Smooth muscle cell (in vitro differentiated cells): ENCODE measurements around the gene ACOX3. TPM values are rescaled to one million over a fixed set of nuclear protein-coding genes. Genes with fewer than 3 reads are reported as not detected.

ENCODE experiments used
- DNase-seq: peaks from one replicate; lab custom pipeline; 2025; ENCODE audit not compliant: unreplicated experiment; lab: John Stamatoyannopoulos, UW
- H2AFZ ChIP-seq: fragments of 200-600 bp; sonication (generic); 2 replicates; pipeline ENCODE4 v1.6.0; 2016; ENCODE audit warnings: antibody characterized with exemption, low read depth, mild to moderate bottlenecking
- H3F3A ChIP-seq: fragments of 200-600 bp; sonication (generic); 2 replicates; pipeline ENCODE4 v1.6.0; 2017; ENCODE audit warnings: antibody characterized with exemption, low read depth
- H3K27ac ChIP-seq: fragments of 200-600 bp; sonication (generic); 2 replicates; pipeline ENCODE4 v1.5.1; 2016; ENCODE audit warnings: low read depth, mild to moderate bottlenecking
- H3K27me3 ChIP-seq: fragments of 200-600 bp; sonication (generic); 2 replicates; pipeline ENCODE4 v1.6.1; 2016; ENCODE audit warnings: low read depth, mild to moderate bottlenecking
- H3K36me3 ChIP-seq: fragments of 200-600 bp; sonication (generic); 2 replicates; pipeline ENCODE4 v1.5.1; 2016; ENCODE audit warnings: low read depth
- H3K4me1 ChIP-seq: fragments of 200-600 bp; sonication (generic); 2 replicates; pipeline ENCODE4 v1.5.1; 2016; ENCODE audit warnings: low read depth
- H3K4me2 ChIP-seq: fragments of 200-600 bp; sonication (generic); 2 replicates; pipeline ENCODE4 v1.6.0; 2016; ENCODE audit warnings: mild to moderate bottlenecking
- H3K4me3 ChIP-seq: fragments of 200-600 bp; sonication (generic); 2 replicates; pipeline ENCODE4 v1.5.1; 2016; ENCODE audit warnings: mild to moderate bottlenecking
- H3K79me2 ChIP-seq: fragments of 200-600 bp; sonication (generic); 2 replicates; pipeline ENCODE4 v1.6.0; 2016; ENCODE audit warnings: low read depth, mild to moderate bottlenecking
- H3K9ac ChIP-seq: fragments of 200-600 bp; sonication (generic); 2 replicates; pipeline ENCODE4 v1.6.0; 2016; ENCODE audit warnings: low read depth
- H3K9me3 ChIP-seq: fragments of 200-600 bp; sonication (generic); replicated peaks from 2 replicates; pipeline ENCODE4 v1.5.1; 2016; ENCODE audit warnings: low read depth
- H4K20me1 ChIP-seq: fragments of 200-600 bp; sonication (generic); 2 replicates; pipeline ENCODE4 v1.6.0; 2016; ENCODE audit warnings: low read depth
- CTCF ChIP-seq: fragments of 200-600 bp; sonication (generic); IDR thresholded peaks from 2 replicates; pipeline ENCODE4 v1.5.1; 2017; ENCODE audit warnings: borderline replicate concordance, mild to moderate bottlenecking, antibody characterized with exemption; ENCODE audit not compliant: insufficient read depth, poor library complexity, severe bottlenecking
- WGBS: methylation state at CpG from one replicate; pipeline ENCODE4 v1.1.7; 2016; ENCODE audit warnings: low lambda C conversion rate; 5-methylcytosine and 5-hydroxymethylcytosine counted together
- polyA plus RNA-seq: library from polyadenylated mRNA; unstranded; fragments of >200 nt; fragmentation: Nextera tagmentation; extraction: Ambion mirVana; gene quantifications from 2 replicates; pipeline ENCODE4 v1.2.1, GENCODE V29; 2016
- total RNA-seq: library from RNA; depleted of rRNA; stranded (reverse); fragments of >200 nt; gene quantifications from 2 replicates; pipeline ENCODE4 v1.2.3, GENCODE V29; 2014

The ACOX3 gene
- total and polyA plus RNA-seq, 2 experiments from 2014 or later, result 25.0 to 27.9 TPM

GRCh38 chr4:8414377-8414776, 26.1 kb downstream of the ACOX3 start:
- Histone ChIP-seq H2AFZ (no peak overlapping the region), H3K9ac (no peak overlapping the region), H3K79me2 (peaks cover 15% of the 10 kb centered on the region), H3K27ac (no peak overlapping the region), H3K36me3 (no peaks in the 10 kb centered on the region), H3K4me2 (no peak overlapping the region), H3F3A (no peaks in the 10 kb centered on the region), H3K27me3 (no peaks in the 10 kb centered on the region), H4K20me1 (peaks cover 51% of the 10 kb centered on the region), H3K4me1 (no peaks in the 10 kb centered on the region), H3K4me3 (no peak overlapping the region), H3K9me3 (no peaks in the 10 kb centered on the region)
- 88% methylated on average over 2 of the region's 2 CpGs for WGBS
- no peak for TF ChIP-seq CTCF
- DNase-seq, result no peak

GRCh38 chr4:8412288-8412687, 28.2 kb downstream of the ACOX3 start:
- Histone ChIP-seq H3K4me1 (no peaks in the 10 kb centered on the region), H3K9ac (no peak overlapping the region), H3K36me3 (no peaks in the 10 kb centered on the region), H3F3A (no peaks in the 10 kb centered on the region), H3K4me3 (no peak overlapping the region), H3K79me2 (peaks cover 6% of the 10 kb centered on the region), H3K27me3 (no peaks in the 10 kb centered on the region), H3K9me3 (no peaks in the 10 kb centered on the region), H3K27ac (no peak overlapping the region), H4K20me1 (peaks cover 30% of the 10 kb centered on the region), H2AFZ (no peak overlapping the region), H3K4me2 (no peak overlapping the region)
- 97% methylated on average over 5 of the region's 5 CpGs for WGBS
- DNase-seq, result no peak
- no peak for TF ChIP-seq CTCF

GRCh38 chr4:8411351-8412180, 29.0 kb downstream of the ACOX3 start:
- H3K4me2 ChIP-seq, result no peak overlapping the region

More at GRCh38 chr4:8411351-8412180, 29.0 kb downstream of the ACOX3 start:
- no peak overlapping the region for H3K9ac ChIP-seq
- H3K36me3 ChIP-seq, result no peaks in the 10 kb centered on the region
- no peaks in the 10 kb centered on the region for H3K27me3 ChIP-seq
- no peaks in the 10 kb centered on the region for H3F3A ChIP-seq
- no peaks in the 10 kb centered on the region for H3K9me3 ChIP-seq
- H4K20me1 ChIP-seq, result peaks cover 22% of the 10 kb centered on the region
- no peak for TF ChIP-seq CTCF
- no peak overlapping the region for H2AFZ ChIP-seq
- no peak for DNase-seq
- whole genome bisulfite sequencing, result 96% methylated on average over 12 of the region's 13 CpGs
- H3K79me2 ChIP-seq, result no peaks in the 10 kb centered on the region
- H3K4me1 ChIP-seq, result no peaks in the 10 kb centered on the region
- H3K4me3 ChIP-seq, result no peak overlapping the region
- no peak overlapping the region for H3K27ac ChIP-seq
